KMS-11 (cell line): Measurements from ENCODE around the gene PAQR6.

Source experiments
- H2AFZ ChIP-seq: fragments of 200-600 bp; sonication (generic); 2 replicates; pipeline ENCODE4 v1.6.1; 2016; ENCODE audit warnings: antibody characterized with exemption, mixed run types, low read depth
- H3K27ac ChIP-seq: fragments of 200-600 bp; sonication (generic); 2 replicates; pipeline ENCODE4 v1.6.1; 2016; ENCODE audit warnings: mild to moderate bottlenecking, mixed run types
- H3K27me3 ChIP-seq: fragments of 200-600 bp; sonication (generic); 2 replicates; pipeline ENCODE4 v1.6.1; 2017; ENCODE audit warnings: mild to moderate bottlenecking, low read depth, mixed run types, moderate library complexity; ENCODE audit not compliant: insufficient read depth
- H3K36me3 ChIP-seq: fragments of 200-600 bp; sonication (generic); 2 replicates; pipeline ENCODE4 v1.6.1; 2017; ENCODE audit warnings: mild to moderate bottlenecking, mixed run types; ENCODE audit not compliant: insufficient read depth
- H3K4me1 ChIP-seq: fragments of 200-600 bp; sonication (generic); 2 replicates; pipeline ENCODE4 v1.6.1; 2016; ENCODE audit warnings: mild to moderate bottlenecking, low read depth, mixed run types; ENCODE audit not compliant: poor library complexity, severe bottlenecking
- H3K4me2 ChIP-seq: fragments of 200-600 bp; sonication (generic); 2 replicates; pipeline ENCODE4 v1.7.0; 2016; ENCODE audit warnings: mild to moderate bottlenecking, mixed run types
- H3K4me3 ChIP-seq: fragments of 200-600 bp; sonication (generic); IDR thresholded peaks from 2 replicates; pipeline ENCODE4 v1.6.1; 2017; ENCODE audit warnings: low read depth, low read length, mixed read lengths; ENCODE audit not compliant: insufficient read depth
- H3K79me2 ChIP-seq: fragments of 200-600 bp; sonication (generic); 2 replicates; pipeline ENCODE4 v1.6.1; 2016; ENCODE audit warnings: low read depth, mixed run types; ENCODE audit not compliant: insufficient read depth
- H3K9ac ChIP-seq: fragments of 200-600 bp; sonication (generic); 2 replicates; pipeline ENCODE4 v1.6.1; 2016; ENCODE audit warnings: mild to moderate bottlenecking, mixed run types
- H4K20me1 ChIP-seq: fragments of 200-600 bp; sonication (generic); 2 replicates; pipeline ENCODE4 v1.6.1; 2016; ENCODE audit warnings: mild to moderate bottlenecking, mixed run types; ENCODE audit not compliant: insufficient read depth
- TF ChIP-seq, protein P1 (sequence below): fragments of 200-600 bp; sonication (generic); conservative IDR thresholded peaks from 2 replicates; pipeline ENCODE4 v1.6.1; 2017; ENCODE audit warnings: low read depth, mild to moderate bottlenecking, antibody characterized with exemption, low read length, moderate library complexity, mixed read lengths

The PAQR6 gene

DNA sequence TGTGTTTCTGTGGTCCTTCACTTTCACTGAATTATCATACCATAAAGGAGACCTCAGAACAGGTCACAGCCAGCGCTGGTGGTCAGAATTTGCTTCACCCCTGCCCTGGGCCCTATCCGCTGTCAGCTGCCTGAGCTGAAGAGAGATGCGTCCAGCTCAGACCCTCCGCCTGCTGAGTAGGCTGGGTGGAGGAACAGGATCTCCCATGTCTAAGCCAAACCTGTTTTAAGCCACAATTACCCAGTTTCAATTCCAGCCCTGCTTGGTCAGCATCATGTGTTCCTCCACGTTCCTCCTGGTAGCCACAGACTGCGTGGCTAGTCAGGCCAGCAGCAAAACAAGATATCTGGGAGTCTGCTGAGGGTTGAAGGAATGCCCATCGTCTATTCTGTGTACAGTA is 19.4 kb downstream of the PAQR6 start:
- H3K27me3 ChIP-seq: no peaks in the 10 kb centered on the region
- H3K4me1 ChIP-seq: peaks cover 93% of the 10 kb centered on the region
- H3K4me3 ChIP-seq: no peak overlapping the region
- no peaks in the 10 kb centered on the region for H3K36me3 ChIP-seq
- no peaks in the 10 kb centered on the region for H4K20me1 ChIP-seq
- H3K27ac ChIP-seq: peak overlapping the region; percentile 58
- TF ChIP-seq, protein P1, sequence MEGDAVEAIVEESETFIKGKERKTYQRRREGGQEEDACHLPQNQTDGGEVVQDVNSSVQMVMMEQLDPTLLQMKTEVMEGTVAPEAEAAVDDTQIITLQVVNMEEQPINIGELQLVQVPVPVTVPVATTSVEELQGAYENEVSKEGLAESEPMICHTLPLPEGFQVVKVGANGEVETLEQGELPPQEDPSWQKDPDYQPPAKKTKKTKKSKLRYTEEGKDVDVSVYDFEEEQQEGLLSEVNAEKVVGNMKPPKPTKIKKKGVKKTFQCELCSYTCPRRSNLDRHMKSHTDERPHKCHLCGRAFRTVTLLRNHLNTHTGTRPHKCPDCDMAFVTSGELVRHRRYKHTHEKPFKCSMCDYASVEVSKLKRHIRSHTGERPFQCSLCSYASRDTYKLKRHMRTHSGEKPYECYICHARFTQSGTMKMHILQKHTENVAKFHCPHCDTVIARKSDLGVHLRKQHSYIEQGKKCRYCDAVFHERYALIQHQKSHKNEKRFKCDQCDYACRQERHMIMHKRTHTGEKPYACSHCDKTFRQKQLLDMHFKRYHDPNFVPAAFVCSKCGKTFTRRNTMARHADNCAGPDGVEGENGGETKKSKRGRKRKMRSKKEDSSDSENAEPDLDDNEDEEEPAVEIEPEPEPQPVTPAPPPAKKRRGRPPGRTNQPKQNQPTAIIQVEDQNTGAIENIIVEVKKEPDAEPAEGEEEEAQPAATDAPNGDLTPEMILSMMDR: no peak
- H3K79me2 ChIP-seq: no peaks in the 10 kb centered on the region
- peak overlapping the region; percentile 37 for H3K4me2 ChIP-seq
- H3K9ac ChIP-seq: 0 out of 2 replicates have a peak overlapping the region, but pooled peaks have one; percentile 0
- no peak overlapping the region for H2AFZ ChIP-seq

GRCh38 chr1:156226782-156227181 is 21.1 kb downstream of the PAQR6 start:
- Histone ChIP-seq H3K27me3 (no peaks in the 10 kb centered on the region), H4K20me1 (no peaks in the 10 kb centered on the region), H3K36me3 (no peaks in the 10 kb centered on the region), H3K4me1 (peaks cover 95% of the 10 kb centered on the region), H3K79me2 (no peaks in the 10 kb centered on the region), H3K27ac (peak overlapping the region; percentile 49), H3K4me3 (peak overlapping the region; percentile 71), H3K4me2 (peak overlapping the region; percentile 50), H2AFZ (no peak overlapping the region), H3K9ac (peak overlapping the region; percentile 0; the same call in 1 of the 2 replicates)
- TF ChIP-seq, protein P1: no peak

GRCh38 chr1:156226116-156226538 is 21.7 kb downstream of the PAQR6 start:
- TF ChIP-seq, protein P1: no peak
- Histone ChIP-seq H3K4me3 (peak overlapping the region; percentile 71), H3K4me2 (peak overlapping the region; percentile 50), H3K36me3 (no peaks in the 10 kb centered on the region), H3K9ac (peak overlapping the region; percentile 0; the same call in 1 of the 2 replicates), H3K27ac (peak overlapping the region; percentile 49), H3K27me3 (no peaks in the 10 kb centered on the region), H4K20me1 (no peaks in the 10 kb centered on the region), H3K4me1 (peaks cover 96% of the 10 kb centered on the region), H3K79me2 (no peaks in the 10 kb centered on the region), H2AFZ (no peak overlapping the region)

DNA sequence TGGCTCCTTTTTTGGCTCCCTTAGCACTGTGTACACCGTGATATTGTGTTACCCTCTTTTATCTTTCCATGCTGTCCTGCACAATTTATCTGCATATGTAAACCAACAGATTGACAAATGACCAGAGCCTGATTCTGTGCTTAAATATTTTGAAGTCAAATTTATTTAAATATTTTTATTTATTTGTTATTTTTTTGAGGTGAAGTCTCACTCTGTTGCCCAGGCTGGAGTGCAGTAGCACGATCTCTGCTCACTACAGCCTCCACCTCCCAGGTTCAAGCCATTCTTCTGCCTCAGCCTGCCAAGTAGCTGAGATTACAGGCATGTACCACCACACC is 22.2 kb downstream of the PAQR6 start:
- Histone ChIP-seq H3K4me1 (peaks cover 100% of the 10 kb centered on the region), H3K4me2 (peak overlapping the region; percentile 50), H3K27ac (peak overlapping the region; percentile 49), H3K4me3 (no peak overlapping the region), H3K79me2 (no peaks in the 10 kb centered on the region), H3K9ac (peak overlapping the region; percentile 0; the same call in 1 of the 2 replicates), H3K36me3 (no peaks in the 10 kb centered on the region), H3K27me3 (no peaks in the 10 kb centered on the region), H4K20me1 (no peaks in the 10 kb centered on the region), H2AFZ (no peak overlapping the region)
- TF ChIP-seq, protein P1: peak; percentile 80
